Astrocyte of the cerebellum (primary cell): ENCODE results near the gene CLDN10.

ENCODE experiments used
- DNase-seq: peaks from one replicate; pipeline ENCODE4 v3.0.0-alpha.2; 2011; ENCODE audit warnings: low read depth
- H3K4me3 ChIP-seq: 2 replicates; pipeline ENCODE4 v1.5.1; 2011; ENCODE audit warnings: mild to moderate bottlenecking, low read depth, low read length, moderate library complexity
- CTCF ChIP-seq: IDR thresholded peaks from 2 replicates; pipeline ENCODE4 v1.5.1; 2012; ENCODE audit warnings: low read length, low read depth, moderate library complexity, mild to moderate bottlenecking; ENCODE audit errors: missing control alignments
- in situ Hi-C: cut with HindIII; loops from 2 replicates; pipeline ENCODE4 v1.10.0; 2017; ENCODE audit warnings: low sequenced_read_pairs

The CLDN10 gene

GRCh38 chr13:95547531-95548167 is 4.9 kb upstream of the CLDN10 start:
- H3K4me3 ChIP-seq: no peak overlapping the region
- in situ Hi-C loops: no loop called here
- DNase-seq: no peak
- TF ChIP-seq CTCF: no peak

GRCh38 chr13:95552208-95552538 is 347 bp upstream of the CLDN10 start:
- H3K4me3 ChIP-seq: peak overlapping the region; percentile 24
- in situ Hi-C loops: no loop called here
- no peak for DNase-seq
- TF ChIP-seq CTCF: no peak

- in situ Hi-C loops: no loop called here
Observed at GRCh38 chr13:95553581-95554385, 1.3 kb downstream of the CLDN10 start.

GRCh38 chr13:95557013-95557412 is 4.5 kb downstream of the CLDN10 start:
- in situ Hi-C loops: no loop called here
- DNase-seq: no peak
- no peak overlapping the region for H3K4me3 ChIP-seq
- TF ChIP-seq CTCF: no peak

More at GRCh38 chr13:95553581-95554385, 1.3 kb downstream of the CLDN10 start:
- no peak for DNase-seq
- H3K4me3 ChIP-seq: peak overlapping the region; percentile 24
- no peak for TF ChIP-seq CTCF

- TF ChIP-seq CTCF: no peak
- in situ Hi-C loops: no loop called here
- no peak overlapping the region for H3K4me3 ChIP-seq
- DNase-seq: no peak
Observed at GRCh38 chr13:95559100-95559499, 6.6 kb downstream of the CLDN10 start.

GRCh38 chr13:95560387-95560786 is 7.9 kb downstream of the CLDN10 start:
- no peak for DNase-seq
- in situ Hi-C loops: no loop called here
- H3K4me3 ChIP-seq: no peak overlapping the region
- TF ChIP-seq CTCF: no peak
